Loucy (cell line): Measurements from ENCODE around the gene PID1.

Experiments
- H2AFZ ChIP-seq: fragments of 200-600 bp; sonication (generic); 2 replicates; pipeline ENCODE4 v1.6.0; 2016; ENCODE audit warnings: antibody characterized with exemption, mild to moderate bottlenecking, low read length, moderate library complexity
- H3F3A ChIP-seq: fragments of 200-600 bp; 2 replicates; pipeline ENCODE4 v1.6.0; 2016; ENCODE audit warnings: antibody characterized with exemption, low read depth, mild to moderate bottlenecking
- H3K27me3 ChIP-seq: fragments of 200-600 bp; sonication (generic); 2 replicates; pipeline ENCODE4 v1.6.1; 2014; ENCODE audit warnings: low read length, mild to moderate bottlenecking; ENCODE audit not compliant: insufficient read depth, poor library complexity, severe bottlenecking
- H3K36me3 ChIP-seq: fragments of 200-600 bp; sonication (generic); 2 replicates; pipeline ENCODE4 v1.6.1; 2016; ENCODE audit warnings: low read length; ENCODE audit not compliant: insufficient read depth
- H3K4me1 ChIP-seq: fragments of 200-600 bp; sonication (generic); 2 replicates; pipeline ENCODE4 v1.5.1; 2014; ENCODE audit warnings: low read length, mild to moderate bottlenecking; ENCODE audit not compliant: insufficient read depth, poor library complexity, severe bottlenecking
- H3K4me2 ChIP-seq: fragments of 200-600 bp; sonication (generic); 2 replicates; pipeline ENCODE4 v1.6.0; 2014; ENCODE audit warnings: antibody characterized with exemption, low read length, low read depth, mild to moderate bottlenecking; ENCODE audit not compliant: poor library complexity, severe bottlenecking
- H3K4me3 ChIP-seq: fragments of 200-600 bp; sonication (generic); 2 replicates; pipeline ENCODE4 v1.5.1; 2014; ENCODE audit warnings: low read length, mild to moderate bottlenecking, mixed read lengths; ENCODE audit not compliant: poor library complexity, severe bottlenecking
- H3K79me2 ChIP-seq: fragments of 200-600 bp; sonication (generic); 2 replicates; pipeline ENCODE4 v1.6.1; 2014; ENCODE audit warnings: low read length; ENCODE audit not compliant: insufficient read depth
- H3K9ac ChIP-seq: fragments of 200-600 bp; sonication (generic); 2 replicates; pipeline ENCODE4 v1.6.0; 2014; ENCODE audit warnings: mild to moderate bottlenecking, low read depth, low read length, moderate library complexity; ENCODE audit not compliant: poor library complexity, severe bottlenecking
- H3K9me2 ChIP-seq: fragments of 200-600 bp; sonication (generic); replicated peaks from 2 replicates; pipeline ENCODE4 v1.6.1; 2016; ENCODE audit warnings: low read depth, low read length, mixed read lengths
- H3K9me3 ChIP-seq: fragments of 200-600 bp; sonication (generic); 2 replicates; pipeline ENCODE4 v1.6.1; 2014; ENCODE audit warnings: mild to moderate bottlenecking, antibody characterized with exemption, low read length, low read depth; ENCODE audit not compliant: insufficient read depth
- H4K20me1 ChIP-seq: fragments of 200-600 bp; sonication (generic); 2 replicates; pipeline ENCODE4 v1.6.0; 2014; ENCODE audit warnings: antibody characterized with exemption, low read length, mild to moderate bottlenecking; ENCODE audit not compliant: insufficient read depth, poor library complexity, severe bottlenecking
- CTCF ChIP-seq: fragments of 200-600 bp; sonication (generic); conservative IDR thresholded peaks from 2 replicates; pipeline ENCODE4 v1.5.1; 2014; ENCODE audit warnings: mild to moderate bottlenecking, antibody characterized with exemption, low read length
- EZH2phosphoT487 ChIP-seq: fragments of 200-600 bp; IDR thresholded peaks from 2 replicates; pipeline ENCODE4 v1.6.1; 2018; ENCODE audit warnings: antibody characterized with exemption, mild to moderate bottlenecking, moderate library complexity, borderline replicate concordance

PID1 gene

DNA sequence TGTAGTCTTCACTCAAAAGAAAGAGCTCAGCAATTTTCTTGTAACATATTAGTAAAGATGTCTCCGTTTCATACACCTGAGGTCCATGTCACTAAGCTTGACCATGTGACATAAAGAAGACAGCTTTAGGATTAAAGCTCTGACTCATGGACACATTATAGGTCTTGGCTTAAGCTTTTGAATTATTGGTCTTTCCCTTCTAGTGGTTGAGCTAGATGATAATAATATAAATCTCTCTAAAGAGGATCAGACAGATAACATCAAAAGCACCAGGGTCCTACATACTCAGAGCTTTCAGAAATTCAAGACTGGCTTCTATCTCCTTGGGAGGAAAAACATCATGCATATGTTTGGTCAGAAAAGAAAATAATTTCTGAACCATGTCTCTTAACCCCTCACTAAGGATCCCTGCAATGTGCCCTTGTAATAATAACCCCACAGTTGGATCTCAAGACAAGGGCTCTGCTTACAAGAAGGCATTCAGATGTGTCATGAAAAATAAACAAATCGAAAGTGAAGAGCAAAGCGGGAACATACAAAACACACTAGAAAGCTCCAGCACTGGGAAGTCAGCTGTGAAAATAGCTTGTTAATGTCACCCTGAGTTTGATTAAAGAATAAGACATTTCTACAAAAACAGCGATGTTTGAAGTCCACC is 174.5 kb downstream of the PID1 start:
- Histone ChIP-seq H3K9me2 (no peaks in the 10 kb centered on the region), H3K27me3 (no peaks in the 10 kb centered on the region), H4K20me1 (no peaks in the 10 kb centered on the region), H3K4me1 (peaks cover 15% of the 10 kb centered on the region), H3F3A (no peaks in the 10 kb centered on the region), H3K4me2 (no peak overlapping the region), H2AFZ (no peak overlapping the region), H3K36me3 (no peaks in the 10 kb centered on the region), H3K4me3 (no peak overlapping the region), H3K79me2 (no peaks in the 10 kb centered on the region), H3K9me3 (no peaks in the 10 kb centered on the region), H3K9ac (no peak overlapping the region)
- TF ChIP-seq EZH2phosphoT487 = no peak
- no peak for TF ChIP-seq CTCF

DNA sequence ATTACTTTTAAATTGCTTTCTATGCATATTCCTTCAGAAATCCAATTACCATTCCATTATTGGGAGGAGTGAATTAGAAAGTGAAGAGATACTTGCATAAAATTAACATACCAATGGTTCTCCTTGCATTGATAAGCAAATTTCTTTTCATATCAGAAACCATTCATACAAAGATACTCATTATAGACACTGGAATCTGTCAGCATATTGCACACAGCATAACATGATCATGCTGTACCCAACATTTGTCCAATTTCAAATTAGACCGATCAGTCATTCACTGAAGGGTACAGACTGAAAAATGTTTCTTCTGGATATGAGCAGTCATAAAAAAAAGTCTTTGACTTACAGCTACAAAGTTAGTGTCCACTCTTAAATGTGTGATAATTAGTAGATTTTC is 175.6 kb downstream of the PID1 start:
- no peaks in the 10 kb centered on the region for H3F3A ChIP-seq
- no peak overlapping the region for H2AFZ ChIP-seq
- H3K4me2 ChIP-seq = no peak overlapping the region
- H3K4me3 ChIP-seq = no peak overlapping the region
- peaks cover 24% of the 10 kb centered on the region for H3K4me1 ChIP-seq
- no peak overlapping the region for H3K9ac ChIP-seq
- no peaks in the 10 kb centered on the region for H3K27me3 ChIP-seq
- H3K9me3 ChIP-seq = no peaks in the 10 kb centered on the region
- H3K9me2 ChIP-seq = no peaks in the 10 kb centered on the region
- no peaks in the 10 kb centered on the region for H3K79me2 ChIP-seq
- no peak for TF ChIP-seq CTCF
- TF ChIP-seq EZH2phosphoT487 = no peak
- H3K36me3 ChIP-seq = no peaks in the 10 kb centered on the region
- H4K20me1 ChIP-seq = no peaks in the 10 kb centered on the region

GRCh38 chr2:229090225-229090624 is 180.9 kb downstream of the PID1 start:
- H3K9ac ChIP-seq = peak overlapping the region; percentile 48
- no peaks in the 10 kb centered on the region for H4K20me1 ChIP-seq
- peaks cover 10% of the 10 kb centered on the region; the same call in 1 of the 2 replicates for H3F3A ChIP-seq
- peaks cover 54% of the 10 kb centered on the region for H3K4me1 ChIP-seq
- no peaks in the 10 kb centered on the region for H3K9me3 ChIP-seq
- H3K79me2 ChIP-seq = no peaks in the 10 kb centered on the region
- no peaks in the 10 kb centered on the region for H3K9me2 ChIP-seq
- H3K27me3 ChIP-seq = no peaks in the 10 kb centered on the region
- H3K4me3 ChIP-seq = peak overlapping the region; percentile 46
- TF ChIP-seq EZH2phosphoT487 = no peak
- TF ChIP-seq CTCF = no peak
- H2AFZ ChIP-seq = peak overlapping the region; percentile 15; the same call in 1 of the 2 replicates
- H3K36me3 ChIP-seq = no peaks in the 10 kb centered on the region
- peak overlapping the region; percentile 58 for H3K4me2 ChIP-seq
